HTR-8/SVneo (cell line): ENCODE data around the gene NRXN3.

Experiments
- DNase-seq: peaks from one replicate; pipeline ENCODE4 v3.0.0; 2011; ENCODE audit warnings: low spot score, mixed read lengths; ENCODE audit not compliant: insufficient read length
- FAIRE-seq: peaks from 2 replicates; lab custom pipeline; 2011; peaks lifted over from hg19 to GRCh38; lab: Jason Lieb, UNC

Gene NRXN3

DNA sequence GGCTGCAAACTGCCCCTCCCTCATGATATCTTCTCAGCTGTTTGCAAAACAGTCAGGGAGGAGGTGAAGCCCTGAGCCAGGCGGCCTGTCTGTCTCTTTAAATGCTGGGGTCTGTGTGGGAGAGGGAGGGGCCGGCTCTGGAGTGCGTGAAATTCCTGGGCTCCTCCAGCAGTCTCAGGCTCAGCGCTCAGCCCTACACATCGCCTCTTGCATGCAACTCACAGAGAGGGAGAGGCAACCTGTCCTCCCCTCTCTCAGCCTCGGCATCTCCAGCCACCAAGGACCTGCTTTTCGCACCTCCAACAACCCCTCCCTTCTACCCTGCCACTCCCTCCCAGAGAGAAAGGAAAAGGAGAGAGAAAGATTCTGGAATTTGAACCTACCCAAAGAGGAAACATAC, at the start of gene NRXN3:
Gene NRXN3, plus strand, starts transcription at position 171 of the 400 bp plus-strand sequence. CDS start 72,721 bp downstream, outside the sequence.
- no peak for FAIRE-seq
- no peak for DNase-seq

DNA sequence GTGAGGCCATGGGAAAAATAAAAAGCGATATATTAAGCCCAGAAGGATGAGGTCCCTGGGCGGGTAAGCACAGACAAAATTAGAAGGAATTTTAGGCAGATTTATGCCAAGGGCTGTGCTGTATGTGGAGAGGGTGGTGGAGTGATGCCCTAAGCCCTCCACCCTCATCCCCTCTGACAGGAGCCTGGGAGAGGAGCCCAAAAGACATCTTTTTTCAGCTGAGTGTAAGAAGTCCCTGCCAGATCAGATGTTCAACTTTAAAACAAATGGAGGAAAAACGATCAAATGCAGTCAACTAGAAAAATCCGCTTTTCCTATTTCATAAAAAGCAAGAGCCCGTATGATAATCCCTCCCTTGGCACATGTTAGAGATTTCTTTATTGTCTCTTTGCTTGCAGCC, 47.7 kb upstream of the NRXN3 start:
- DNase-seq = no peak
- no peak for FAIRE-seq

DNA sequence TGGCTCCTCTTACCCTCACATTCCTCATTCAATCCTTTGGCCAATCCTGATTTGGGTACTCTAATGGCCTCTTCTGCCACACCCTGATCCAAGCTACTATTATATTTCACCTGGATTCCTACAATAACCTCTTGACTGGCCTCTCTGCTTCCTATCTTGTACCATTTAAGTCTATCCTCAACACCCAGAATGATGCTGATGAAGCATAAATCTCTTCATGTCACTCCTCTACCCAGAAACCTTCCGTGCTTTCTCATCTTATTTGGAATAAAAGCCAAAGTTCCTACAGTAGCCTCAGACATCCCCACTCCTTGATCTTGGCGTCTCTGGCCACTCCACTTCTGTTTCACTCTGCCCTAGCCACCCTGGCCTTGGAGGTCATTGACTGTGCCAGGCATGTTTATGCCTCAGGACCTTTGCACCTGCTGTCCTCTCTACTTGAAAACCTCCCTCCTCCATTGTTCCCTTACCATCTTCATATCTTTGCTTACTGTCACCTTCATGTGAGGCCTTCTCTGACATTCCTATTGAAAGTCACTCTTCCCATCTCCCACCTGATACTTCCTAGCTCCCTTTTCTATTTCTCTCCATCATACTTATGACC, 46.4 kb upstream of the NRXN3 start:
- DNase-seq (no peak), FAIRE-seq (no peak)

DNA sequence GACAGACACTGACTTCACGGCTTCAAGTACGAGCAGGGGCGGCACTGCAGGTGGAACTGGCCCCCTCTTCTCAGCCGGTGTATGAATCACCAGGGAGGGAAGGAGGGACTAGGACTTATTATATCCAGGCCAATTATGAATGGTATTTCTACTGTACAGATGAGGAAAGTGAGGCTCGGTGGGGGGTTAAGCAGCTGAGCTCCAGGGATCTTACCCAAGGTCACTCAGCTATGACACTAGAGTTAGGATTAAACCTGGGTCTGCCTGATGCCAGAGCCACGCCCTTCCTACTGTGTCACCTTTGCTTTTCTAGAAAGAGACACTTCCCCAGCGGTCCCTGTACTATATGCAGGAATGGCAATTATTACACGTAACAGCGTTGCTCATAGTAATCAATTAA, 42.2 kb upstream of the NRXN3 start:
- FAIRE-seq (no peak), DNase-seq (no peak)

DNA sequence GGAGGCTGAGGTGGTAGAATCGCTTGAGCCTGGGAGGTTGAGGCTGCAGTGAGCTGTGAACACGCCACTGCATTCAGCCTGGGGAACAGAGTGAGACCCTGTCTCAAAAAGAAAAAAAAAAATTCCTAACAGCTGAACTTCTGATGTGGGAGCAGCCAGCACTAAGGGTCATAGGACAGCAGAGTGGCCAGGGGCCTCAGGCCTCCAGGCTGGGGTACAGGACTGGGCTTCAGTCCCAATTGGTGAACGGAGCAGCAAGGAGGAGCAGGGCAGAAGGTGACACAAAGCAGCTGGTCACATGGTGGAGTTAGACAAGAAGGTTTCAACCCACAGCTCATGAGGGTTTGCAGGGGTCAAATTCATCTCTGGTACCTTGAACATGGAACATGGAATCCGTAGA, 40.8 kb upstream of the NRXN3 start:
- FAIRE-seq (no peak), DNase-seq (no peak)

DNA sequence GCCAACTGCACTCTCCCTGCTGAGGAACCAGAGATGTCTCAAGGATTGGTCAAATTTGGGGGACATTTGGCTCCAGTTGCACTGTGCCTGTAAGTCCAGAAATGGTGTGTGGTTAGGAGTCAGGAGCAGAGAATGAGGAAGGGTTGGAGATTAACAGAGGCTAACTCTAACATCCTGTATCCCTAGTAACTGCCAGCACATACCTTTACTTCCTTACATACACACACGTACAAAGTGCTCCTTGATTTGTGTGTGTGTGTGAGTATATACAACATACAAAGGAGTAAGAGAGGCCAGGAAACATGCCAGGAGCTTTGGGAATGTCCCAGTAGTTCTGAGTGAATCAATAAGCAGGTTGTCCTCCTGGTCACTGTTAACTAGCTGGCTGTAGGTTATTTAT, 39.8 kb upstream of the NRXN3 start:
- no peak for FAIRE-seq
- DNase-seq = no peak

DNA sequence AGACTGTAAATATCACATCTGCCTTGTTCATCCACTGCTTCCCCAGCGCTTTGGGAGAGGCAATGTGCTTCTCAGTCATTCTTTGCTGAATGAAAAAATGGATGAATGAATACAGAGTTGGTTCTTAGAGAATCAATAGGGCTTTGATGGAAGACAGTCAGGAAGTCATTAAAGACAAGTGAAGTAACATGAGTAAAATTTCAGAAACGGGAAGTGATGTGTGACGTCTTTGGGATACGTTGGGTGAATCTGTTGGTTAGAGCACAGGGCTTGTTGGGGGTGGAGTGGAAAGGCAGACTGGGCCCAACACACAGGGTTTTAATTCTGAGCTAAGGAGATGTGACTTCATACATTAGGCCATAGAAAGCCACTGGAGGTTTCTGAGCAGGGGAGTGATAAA, 39.0 kb upstream of the NRXN3 start:
- FAIRE-seq (no peak), DNase-seq (no peak)

DNA sequence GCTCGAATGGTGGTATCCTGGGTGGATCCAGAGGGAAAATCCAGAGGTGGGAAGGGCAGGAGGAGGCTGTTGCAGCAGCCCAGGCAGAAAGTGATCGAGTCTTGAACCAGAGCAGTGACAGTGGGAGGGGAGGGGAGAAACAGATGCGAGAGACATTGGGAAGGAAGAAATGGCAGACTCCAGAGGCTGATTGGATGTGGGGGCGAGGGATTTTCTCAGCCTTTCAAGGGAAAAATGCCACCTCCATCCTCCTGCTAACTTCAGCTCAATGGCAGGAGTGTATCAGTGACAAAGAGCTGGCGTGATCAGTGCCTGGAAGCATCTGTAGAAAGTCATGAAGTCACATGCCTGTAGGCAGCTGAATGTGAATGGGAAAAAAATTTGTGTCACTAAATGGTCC, 38.6 kb upstream of the NRXN3 start:
- FAIRE-seq (no peak), DNase-seq (no peak)

DNA sequence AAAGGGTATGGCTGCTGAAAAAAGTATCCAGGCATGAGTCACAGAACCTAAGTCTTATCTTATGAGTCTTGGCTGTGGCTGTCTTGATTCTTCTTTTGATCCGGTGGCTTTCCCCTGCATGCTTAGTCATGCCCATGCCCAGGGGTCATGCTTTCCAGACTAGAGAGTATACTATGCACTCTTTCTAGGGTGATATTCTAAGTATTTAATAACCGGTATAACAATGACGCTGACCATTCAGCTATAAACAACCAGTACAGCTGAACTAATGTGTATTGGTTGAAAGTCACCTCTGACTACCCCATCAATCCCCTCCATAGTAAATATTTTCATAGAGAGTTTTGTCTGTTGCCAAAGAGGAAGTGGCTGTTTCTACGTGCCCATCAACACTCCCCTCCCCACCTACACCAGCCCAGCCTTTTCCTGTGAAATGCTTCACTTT, 34.7 kb upstream of the NRXN3 start:
- DNase-seq (no peak), FAIRE-seq (no peak)

DNA sequence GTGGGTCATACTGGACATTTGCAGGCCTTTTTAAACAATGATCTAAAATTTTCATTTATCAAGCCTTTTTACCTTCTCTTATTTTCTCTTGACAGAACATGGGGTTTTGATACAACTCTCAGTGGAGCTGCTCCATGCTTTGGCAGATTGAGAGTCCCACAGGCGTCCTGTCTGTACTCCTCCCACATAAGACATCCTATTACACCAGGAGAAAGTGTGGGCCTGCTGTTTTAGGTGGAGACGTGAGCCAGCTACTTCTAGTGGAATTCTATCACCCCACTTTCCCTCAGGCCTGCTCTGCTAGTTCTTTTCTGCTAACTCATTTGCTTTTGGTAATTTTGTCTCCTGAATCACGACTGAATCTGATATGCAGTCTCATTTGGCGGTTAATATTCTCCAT, 33.5 kb upstream of the NRXN3 start:
- FAIRE-seq (no peak), DNase-seq (no peak)

DNA sequence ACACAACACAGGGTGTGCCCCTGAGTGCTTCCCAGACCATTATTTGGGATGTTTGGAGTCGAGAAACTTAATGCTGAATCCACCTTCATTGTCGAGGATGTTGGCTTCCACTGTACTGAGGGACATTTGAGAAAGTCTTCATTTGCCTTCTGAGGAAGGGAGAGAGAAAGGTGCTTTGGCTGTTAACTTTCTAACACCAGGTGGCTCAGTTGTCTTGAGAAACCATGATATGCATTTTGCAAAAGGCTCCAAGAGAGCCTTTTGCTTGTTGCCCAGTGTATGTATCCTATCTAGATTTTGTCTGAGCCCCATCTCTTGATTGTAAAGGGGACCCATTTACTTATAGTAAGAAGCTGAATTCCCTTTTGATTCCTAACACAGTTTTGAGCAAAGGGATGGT, 28.6 kb upstream of the NRXN3 start:
- DNase-seq (no peak), FAIRE-seq (no peak)

DNA sequence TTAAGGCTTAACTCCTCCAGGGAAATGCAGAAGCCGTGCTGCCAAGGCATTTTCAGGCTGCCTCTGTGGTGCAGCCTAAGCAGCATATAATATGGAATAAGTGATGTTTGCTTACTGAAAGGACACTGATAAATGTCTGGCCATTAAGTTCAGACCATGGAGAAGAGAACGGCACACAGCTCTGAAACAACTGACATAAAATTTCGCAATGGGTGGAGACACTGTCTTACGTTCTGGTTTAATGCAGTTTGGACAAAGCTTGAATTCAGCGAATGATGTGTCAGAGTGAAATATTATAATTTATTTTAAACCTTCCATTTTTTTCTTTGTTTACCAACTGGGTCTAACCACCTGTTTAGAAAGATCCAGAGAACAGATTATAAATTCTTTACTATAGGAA, 27.2 kb upstream of the NRXN3 start:
- DNase-seq = no peak
- no peak for FAIRE-seq

DNA sequence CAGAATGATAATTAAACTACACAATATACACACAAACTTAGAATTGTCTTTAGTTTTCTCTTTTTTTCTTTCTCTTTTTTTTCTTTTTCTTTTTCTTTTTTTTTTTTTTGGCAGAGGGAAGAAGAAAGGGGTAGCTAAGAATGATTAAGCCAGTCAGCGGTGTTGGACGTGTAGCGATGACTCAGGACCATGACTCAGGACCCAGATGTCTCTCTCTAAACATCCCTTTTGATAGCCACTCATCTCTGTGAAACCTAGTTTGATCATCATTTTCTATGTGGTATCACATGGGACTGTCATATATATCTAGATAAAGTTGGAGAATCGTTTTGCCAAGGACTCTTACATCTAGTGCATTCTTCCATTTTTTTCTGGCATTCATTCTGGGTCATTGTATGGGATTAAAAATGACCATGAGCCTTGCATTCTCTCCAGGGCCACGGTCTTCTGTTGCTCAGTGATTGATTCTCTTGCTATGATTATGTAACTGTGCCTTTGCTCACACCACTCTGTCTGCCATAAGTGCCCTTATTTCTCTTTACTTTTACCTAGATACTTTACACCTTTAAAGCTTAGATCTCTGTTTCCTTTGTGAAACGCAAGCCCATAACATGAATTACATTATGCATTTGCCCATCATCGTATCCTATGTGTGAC, 26.6 kb upstream of the NRXN3 start:
- DNase-seq (no peak), FAIRE-seq (no peak)

DNA sequence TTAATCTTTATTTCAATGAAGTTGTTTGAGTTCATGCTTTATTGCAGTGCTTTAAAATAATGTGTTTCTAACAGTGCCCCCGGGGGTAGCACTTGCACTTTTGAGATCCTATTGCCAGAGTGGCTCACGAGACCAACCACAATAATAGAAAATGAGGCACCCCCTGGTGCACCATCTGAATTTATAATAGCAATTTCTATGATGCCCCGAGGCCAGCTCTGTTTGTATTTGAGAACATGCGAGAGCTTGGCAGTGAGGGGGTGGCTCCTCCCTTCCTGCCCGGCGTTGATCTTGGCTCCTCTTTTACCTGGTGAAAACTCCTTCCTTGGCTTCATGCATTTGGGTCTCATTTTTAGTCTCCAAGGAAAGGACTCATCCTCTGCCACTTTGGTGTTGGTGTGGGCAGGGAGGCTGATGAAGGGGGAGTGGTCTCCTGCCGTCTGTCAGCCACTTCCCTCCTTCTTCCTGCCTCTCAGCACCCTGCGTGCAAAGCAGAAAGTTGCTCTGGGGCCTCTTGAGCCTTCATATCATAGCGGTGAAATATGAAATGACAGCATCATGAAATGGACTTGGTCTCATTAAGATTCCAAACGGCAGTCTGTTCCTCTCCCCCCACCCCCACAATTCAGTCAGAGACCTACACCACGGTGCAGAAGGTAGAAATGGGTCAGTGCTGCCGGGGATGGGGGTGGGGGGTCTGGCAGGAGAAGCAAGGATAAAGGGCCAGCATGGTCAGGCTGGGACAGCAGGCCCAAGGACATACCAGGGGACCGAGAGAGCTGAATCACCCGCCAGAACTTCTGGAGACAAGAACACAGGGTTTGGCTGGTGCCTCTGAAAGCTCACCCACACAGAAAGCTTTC, 17.7 kb upstream of the NRXN3 start:
- FAIRE-seq (no peak), DNase-seq (no peak)

DNA sequence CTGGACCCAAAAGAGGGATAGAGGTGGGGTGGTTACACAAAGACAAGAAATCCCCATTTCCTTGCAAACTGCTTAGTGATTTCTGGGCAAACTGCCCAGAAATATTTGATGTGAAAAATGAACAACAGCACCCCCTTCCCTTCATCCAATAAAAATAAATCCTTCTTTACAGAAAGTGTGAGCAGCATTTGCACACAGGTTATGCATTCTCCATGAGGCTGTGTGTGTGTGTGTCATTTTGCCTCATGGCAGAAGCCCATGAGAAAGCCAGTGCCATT, 17.2 kb upstream of the NRXN3 start:
- FAIRE-seq (no peak), DNase-seq (no peak)

DNA sequence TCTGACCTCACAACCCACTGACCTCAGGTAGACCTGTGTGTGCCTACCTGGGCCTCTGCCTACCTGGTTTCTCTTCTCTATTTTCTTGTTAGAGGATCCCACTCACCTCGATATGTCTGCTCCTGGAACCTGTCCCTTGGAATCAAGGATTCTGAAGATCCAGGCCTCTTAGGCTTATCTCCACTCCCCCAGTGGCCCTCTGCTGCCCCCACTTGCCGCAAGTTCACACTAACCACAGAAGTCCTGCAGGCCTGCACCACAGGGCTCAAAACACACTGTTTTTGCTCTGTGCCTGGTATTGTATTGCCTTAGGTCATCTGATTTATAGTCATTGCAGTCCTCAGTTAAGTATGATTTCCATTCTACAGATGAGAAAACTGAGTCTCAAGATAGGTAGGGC, 15.3 kb upstream of the NRXN3 start:
- FAIRE-seq (no peak), DNase-seq (no peak)

DNA sequence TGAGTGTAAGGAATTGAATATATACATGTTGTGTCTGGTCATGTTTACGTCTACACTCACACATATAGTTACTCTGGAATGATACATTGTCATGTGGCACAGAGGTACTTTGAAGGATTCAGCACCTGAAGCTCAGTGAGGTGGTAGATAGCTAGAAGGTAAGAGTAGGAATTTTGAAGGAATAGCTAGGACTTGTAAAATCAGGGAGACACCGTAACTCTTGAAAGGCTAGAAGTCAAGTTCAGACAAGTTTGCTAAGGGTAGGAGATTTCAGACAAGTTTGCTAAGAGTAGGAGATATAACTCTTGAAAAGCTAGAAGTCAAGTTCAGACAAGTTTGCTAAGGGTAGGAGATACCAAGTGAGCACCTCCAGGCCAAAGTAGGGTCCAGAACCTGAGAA, 14.0 kb upstream of the NRXN3 start:
- no peak for FAIRE-seq
- no peak for DNase-seq

DNA sequence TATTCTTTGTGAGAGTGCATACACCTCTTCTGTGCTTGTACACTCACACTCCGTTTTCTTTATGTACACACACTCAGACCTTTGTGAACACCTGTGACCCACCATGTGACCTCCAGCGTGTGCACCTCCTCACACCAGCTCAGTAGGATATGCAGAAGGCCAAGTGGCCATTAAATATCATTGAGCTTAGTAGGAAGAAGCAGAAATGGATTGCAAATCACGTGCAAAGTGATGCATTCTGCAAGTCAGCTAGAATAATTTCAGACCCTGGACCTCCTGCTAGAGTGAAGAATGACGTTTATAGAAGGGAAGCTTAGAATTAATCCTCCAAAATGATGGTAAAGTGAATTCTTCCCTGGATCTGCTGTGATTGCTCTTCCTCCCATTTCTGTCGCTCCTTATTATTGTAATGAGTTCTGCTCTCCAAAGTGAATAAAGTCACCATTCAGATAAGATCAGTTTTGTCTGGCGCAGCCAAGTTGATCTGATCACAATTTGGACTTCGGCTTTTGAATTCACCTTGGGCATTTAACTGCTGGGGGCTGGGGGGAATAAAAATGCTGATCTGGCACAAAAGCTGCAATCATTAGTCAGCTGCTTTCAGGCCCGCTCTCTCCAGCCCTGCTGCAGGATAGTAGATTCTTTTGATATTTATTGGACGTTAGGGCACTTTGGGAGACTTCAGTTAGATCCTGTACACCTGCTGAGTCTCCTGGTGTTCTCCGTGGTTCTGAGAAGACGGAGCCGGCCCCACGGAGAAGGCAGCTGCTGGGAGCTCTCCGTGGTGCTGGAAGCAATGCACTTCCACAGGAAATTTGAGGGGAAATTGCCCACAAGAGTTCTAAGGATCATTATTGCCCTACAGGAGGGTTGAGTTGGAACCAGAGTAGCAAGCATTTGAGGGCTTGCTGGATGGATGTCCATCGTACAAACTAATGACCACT, 12.4 kb upstream of the NRXN3 start:
- peak; percentile 24 for DNase-seq
- FAIRE-seq = no peak

DNA sequence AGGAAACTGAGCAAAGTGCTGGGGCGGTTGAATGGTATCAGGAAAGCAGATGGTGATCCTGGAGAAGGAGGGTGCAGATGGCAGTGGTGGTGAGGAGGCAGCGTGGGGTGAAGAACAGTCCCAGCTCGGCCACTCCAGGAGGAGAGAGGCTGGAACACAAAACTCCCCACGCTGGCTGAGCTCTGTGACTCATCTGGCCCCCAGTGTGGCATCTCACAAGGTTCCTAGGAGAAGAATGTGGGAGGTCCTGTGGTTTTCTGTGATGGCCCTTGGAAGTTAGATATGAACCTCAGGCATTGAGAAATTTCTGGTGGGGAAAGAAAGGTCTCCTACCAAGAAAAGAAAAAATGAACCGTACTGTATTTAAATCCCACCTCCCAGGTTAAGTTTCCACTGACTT, 8.0 kb upstream of the NRXN3 start:
- DNase-seq = no peak
- FAIRE-seq = no peak

DNA sequence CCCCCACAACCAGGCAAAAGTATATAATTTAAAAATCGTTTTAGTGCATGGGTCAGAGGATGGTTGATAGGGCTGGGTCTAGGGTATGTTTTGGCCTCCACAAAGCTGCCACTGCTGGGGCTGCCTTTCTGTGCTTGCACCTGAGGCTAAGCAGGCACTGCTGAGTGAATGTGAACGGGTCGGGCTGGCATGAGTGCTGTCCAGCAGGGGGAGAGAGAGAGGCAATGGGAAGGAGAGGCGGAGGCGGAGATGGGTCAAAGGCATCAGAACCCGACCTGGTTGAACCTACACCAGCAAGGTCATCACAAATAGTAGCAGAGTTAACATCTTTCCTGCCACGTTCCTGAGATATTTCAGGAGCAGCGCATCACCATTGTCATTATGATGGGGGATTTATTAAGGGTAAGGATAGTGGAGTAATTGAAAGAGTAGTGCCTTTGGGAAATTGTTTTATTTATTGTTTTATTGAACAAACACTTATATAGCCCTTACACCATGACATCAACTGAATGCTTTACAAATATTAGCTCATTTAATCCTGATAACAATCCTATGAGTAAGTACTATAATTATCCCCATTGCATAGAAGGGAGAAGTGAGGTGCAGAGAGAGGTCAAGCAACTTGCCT, 5.8 kb upstream of the NRXN3 start:
- DNase-seq = peak; percentile 21
- no peak for FAIRE-seq
